H1 (cell line): ENCODE measurements around the gene CTLA4. TPM values are rescaled to one million over a fixed set of nuclear protein-coding genes. Genes with fewer than 3 reads are reported as not detected.

Source experiments
- CBX5 ChIP-seq: fragments of 300-800, 300-1000 bp; sonication (generic); IDR thresholded peaks from 2 replicates; pipeline ENCODE4 v1.7.1; 2016; ENCODE audit warnings: antibody characterized with exemption, low read length, low read depth
- CTCF ChIP-seq, 3 experiments: IDR thresholded peaks; 1 replicate in 2 of 3; 2 replicates in 1 of 3; pipeline versions ENCODE4 v1.5.1 to v1.6.1; 2011; ENCODE audit warnings: low read length in 3 of 3, mild to moderate bottlenecking in 3 of 3, inconsistent platforms in 2 of 3, low read depth in 1 of 3, moderate library complexity in 1 of 3; ENCODE audit not compliant: insufficient read depth in 1 of 3; ENCODE audit errors: control extremely low read depth in 1 of 3
- MAX ChIP-seq: IDR thresholded peaks from 2 replicates; pipeline ENCODE4 v1.6.1; 2012; ENCODE audit warnings: inconsistent platforms
- NRF1 ChIP-seq: IDR thresholded peaks from 2 replicates; pipeline ENCODE4 v1.6.1; 2011; ENCODE audit warnings: mild to moderate bottlenecking, low read depth, low read length, improper control_type of control experiment
- RBBP5 ChIP-seq: IDR thresholded peaks from 2 replicates; pipeline ENCODE4 v1.7.1; 2012; ENCODE audit warnings: low read depth, mild to moderate bottlenecking, inconsistent platforms, low read length, moderate library complexity, borderline replicate concordance
- TAF1 ChIP-seq: IDR thresholded peaks from 2 replicates; pipeline ENCODE4 v1.6.1; 2011; ENCODE audit warnings: mild to moderate bottlenecking, low read depth, low read length
- polyA plus RNA-seq, 7 experiments: library from polyadenylated mRNA; depleted of rRNA in 3 of 7; stranded (reverse) in 5 of 7; unstranded in 2 of 7; fragments of >200 nt in 5 of 7; fragments of 200-250 nt in 2 of 7; gene quantifications; 1 replicate in 5 of 7; 2 replicates in 1 of 7; 4 replicates in 1 of 7; pipeline versions ENCODE4 v1.2.1 to v1.2.3, GENCODE V29; 2011 to 2013; ENCODE audit warnings: missing spikeins in 2 of 7, mixed read lengths in 2 of 7
- total RNA-seq: library from RNA; stranded (reverse); fragmentation: NEBNext Ultra II Directional; extraction: Animal tissue kit (Norgen Biotek cat#: 25700); gene quantifications from 2 replicates; pipeline ENCODE4 v1.2.1, GENCODE V29; 2021

CTLA4 gene
- total and polyA plus RNA-seq, 2 of the 8 experiments (the other 6 are each of a cell fraction or from before 2014, with no cell fraction given), result not detected

- TF ChIP-seq CTCF (IDR thresholded peaks at IDR 0.05; ENCODE audit: control extremely low read depth in 1 of 3, insufficient read depth in 1 of 3, low read depth in 1 of 3, low read length in 3 of 3) (no peak), TAF1 (no peak), CBX5 (no peak), MAX (no peak), RBBP5 (no peak), NRF1 (no peak)
These were observed 23.9 kb downstream of the CTLA4 start (continued) for GRCh38 chr2:203891474-203891873.
